Measurements from ENCODE around the gene CHST14.

Gene CHST14

DNA sequence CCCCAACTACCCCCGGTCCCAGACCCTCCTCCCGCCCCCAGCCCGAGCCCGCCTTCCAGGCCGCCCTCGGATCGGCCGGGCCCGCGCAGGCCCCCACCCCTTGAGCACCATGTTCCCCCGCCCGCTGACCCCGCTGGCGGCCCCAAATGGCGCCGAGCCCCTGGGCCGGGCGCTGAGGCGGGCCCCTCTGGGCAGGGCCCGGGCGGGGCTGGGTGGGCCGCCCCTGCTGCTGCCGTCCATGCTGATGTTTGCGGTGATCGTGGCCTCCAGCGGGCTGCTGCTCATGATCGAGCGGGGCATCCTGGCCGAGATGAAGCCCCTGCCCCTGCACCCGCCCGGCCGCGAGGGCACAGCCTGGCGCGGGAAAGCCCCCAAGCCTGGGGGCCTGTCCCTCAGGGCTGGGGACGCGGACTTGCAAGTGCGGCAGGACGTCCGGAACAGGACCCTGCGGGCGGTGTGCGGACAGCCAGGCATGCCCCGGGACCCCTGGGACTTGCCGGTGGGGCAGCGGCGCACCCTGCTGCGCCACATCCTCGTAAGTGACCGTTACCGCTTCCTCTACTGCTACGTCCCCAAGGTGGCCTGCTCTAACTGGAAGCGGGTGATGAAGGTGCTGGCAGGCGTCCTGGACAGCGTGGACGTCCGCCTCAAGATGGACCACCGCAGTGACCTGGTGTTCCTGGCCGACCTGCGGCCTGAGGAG is 472 bp downstream of the CHST14 start:
- DNase-seq (ENCODE audit: extremely low read depth, low read depth): no peak
- TF ChIP-seq CTCF (IDR thresholded peaks at IDR 0.05; ENCODE audit: low read depth, low read length): no peak

DNA sequence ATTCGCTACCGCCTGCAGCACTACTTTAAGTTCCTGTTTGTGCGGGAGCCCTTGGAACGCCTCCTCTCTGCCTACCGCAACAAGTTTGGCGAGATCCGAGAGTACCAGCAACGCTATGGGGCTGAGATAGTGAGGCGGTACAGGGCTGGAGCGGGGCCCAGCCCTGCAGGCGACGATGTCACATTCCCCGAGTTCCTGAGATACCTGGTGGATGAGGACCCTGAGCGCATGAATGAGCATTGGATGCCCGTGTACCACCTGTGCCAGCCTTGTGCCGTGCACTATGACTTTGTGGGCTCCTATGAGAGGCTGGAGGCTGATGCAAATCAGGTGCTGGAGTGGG is 995 bp downstream of the CHST14 start:
- TF ChIP-seq CTCF (IDR thresholded peaks at IDR 0.05; ENCODE audit: low read depth, low read length): no peak
- DNase-seq (ENCODE audit: extremely low read depth, low read depth): no peak

DNA sequence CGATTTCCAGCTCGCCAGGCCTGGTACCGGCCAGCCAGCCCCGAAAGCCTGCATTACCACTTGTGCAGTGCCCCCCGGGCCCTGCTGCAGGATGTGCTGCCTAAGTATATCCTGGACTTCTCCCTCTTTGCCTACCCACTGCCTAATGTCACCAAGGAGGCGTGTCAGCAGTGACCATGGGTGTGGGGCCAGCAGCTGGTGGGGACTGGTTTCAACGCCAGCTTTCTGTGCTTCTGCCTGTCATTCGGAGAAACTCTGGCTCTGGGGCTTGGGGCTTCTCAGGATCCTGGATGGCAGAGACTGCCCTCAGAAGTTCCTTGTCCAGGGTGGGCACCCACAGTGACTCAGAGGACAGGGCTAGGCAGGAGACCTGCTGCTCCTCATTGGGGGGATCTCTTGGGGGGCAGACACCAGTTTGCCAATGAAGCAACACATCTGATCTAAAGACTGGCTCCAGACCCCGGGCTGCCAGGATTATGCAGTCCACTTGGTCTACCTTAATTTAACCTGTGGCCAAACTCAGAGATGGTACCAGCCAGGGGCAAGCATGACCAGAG is 1.5 kb downstream of the CHST14 start:
- DNase-seq (ENCODE audit: extremely low read depth, low read depth): no peak
- no peak for TF ChIP-seq CTCF (IDR thresholded peaks at IDR 0.05; ENCODE audit: low read depth, low read length)

DNA sequence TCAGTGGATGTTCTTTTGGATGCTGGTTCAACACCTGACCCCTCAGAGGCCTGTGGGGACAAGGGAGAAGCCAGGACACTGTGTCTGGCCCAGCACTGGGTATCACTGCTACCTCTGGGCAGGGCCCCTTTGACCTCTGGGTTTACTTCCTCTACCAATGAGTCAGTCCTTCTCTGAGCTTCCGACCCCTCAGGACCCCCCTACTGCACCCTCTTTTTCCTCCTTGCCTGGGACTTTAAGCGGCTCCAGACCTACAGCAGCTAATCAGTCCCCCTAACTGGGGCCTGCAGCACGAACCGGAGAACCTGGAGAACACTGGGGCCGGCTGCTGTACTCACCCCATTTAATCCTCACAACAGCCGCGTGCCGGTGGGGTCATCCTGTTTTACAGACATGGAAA is 3.8 kb downstream of the CHST14 start:
- DNase-seq (ENCODE audit: extremely low read depth, low read depth): no peak
- no peak for TF ChIP-seq CTCF (IDR thresholded peaks at IDR 0.05; ENCODE audit: low read depth, low read length)

DNA sequence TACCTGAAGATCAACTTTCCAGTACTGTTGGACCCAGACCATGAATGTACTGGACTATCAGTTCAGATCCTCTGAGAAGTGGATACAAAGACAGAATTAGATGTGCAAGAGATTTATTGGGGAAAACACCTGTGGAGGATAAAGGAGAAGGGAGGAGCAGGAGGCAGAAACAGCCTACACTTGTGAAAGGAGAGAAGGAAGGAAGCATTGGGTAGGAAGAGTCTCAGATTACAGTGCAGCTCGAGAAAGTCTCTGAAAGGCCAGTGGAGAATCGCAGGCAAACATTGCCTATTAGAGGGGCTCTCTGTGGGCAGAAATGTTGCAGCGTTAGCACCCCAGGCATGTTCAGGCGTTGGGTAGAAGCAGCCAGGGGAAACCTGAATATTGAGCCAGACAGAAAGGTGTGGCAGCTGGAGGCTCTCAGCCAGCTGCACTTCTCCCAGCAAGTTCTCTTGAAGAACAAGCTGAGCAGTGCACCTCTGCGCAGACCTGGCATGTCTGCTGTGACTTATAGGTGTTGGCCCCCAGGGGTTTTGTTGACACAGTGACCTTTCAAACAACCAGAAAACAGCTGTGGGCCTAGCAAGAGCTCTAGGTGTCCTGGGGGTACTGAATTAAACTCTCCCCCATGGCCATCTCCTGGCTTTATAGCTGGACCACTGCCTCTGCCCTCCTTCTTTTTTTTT is 7.0 kb downstream of the CHST14 start:
- no peak for DNase-seq (ENCODE audit: extremely low read depth, low read depth)
- no peak for TF ChIP-seq CTCF (IDR thresholded peaks at IDR 0.05; ENCODE audit: low read depth, low read length)

- no peak for DNase-seq (ENCODE audit: extremely low read depth, low read depth)
- TF ChIP-seq CTCF (IDR thresholded peaks at IDR 0.05; ENCODE audit: low read depth, low read length): no peak
Measured at GRCh38 chr15:40479024-40479423, 8.2 kb downstream of the CHST14 start.

DNA sequence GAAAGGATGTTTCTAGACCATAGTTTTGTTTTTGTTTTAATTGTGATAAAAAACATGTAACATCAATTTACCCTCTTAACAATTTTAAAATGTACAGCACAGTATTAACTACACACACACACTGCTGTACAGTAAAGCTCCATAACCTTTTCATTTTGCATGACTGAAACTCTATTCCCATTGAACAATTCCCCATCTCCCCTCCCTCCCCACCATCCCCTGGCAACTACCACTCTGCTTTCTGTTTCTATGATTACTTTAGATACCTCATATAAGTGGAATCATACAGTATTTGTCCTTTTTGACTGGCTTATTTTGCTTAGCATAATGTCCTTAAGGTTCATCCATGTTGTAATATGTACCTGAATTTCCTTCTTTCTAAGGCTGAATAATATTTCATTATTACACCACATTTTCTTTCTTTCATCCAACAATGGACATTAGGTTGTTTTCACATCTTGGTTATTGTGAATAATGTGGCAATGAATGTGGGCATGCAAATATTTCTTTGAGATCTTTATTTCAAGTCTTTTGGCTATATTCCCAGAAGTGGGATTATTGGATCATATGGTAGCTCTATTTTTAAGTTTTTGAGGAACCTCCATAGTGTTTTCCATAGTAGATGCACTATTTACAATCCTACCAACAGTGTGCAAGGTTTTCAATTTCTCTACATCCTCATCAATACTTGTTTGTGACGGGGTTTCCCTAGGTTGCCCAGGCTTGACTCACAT is 10.7 kb downstream of the CHST14 start:
- DNase-seq (ENCODE audit: extremely low read depth, low read depth): no peak
- no peak for TF ChIP-seq CTCF (IDR thresholded peaks at IDR 0.05; ENCODE audit: low read depth, low read length)
